Endometrium (tissue), 2 donors: ENCODE results near the gene SLC16A5.
"Not testable (repeated sequence)": the region's sequence is repeated elsewhere in the genome, so short reads cannot be mapped to it uniquely, and the experiment has no call there.

Source experiments
- FAIRE-seq: peaks from 2 replicates; lab custom pipeline; 2012; peaks lifted over from hg19 to GRCh38; lab: Jason Lieb, UNC
- donor health status: control.
- donor health status: control.

The SLC16A5 gene

GRCh38 chr17:75110234-75110937, 22.6 kb downstream of the SLC16A5 start:
- no peak for FAIRE-seq

GRCh38 chr17:75111777-75112335, 24.1 kb downstream of the SLC16A5 start:
- FAIRE-seq: no peak

- FAIRE-seq: peak; percentile 23
Measured at GRCh38 chr17:75113798-75114551, 26.2 kb downstream of the SLC16A5 start.

- no peak for FAIRE-seq
Measured at GRCh38 chr17:75114552-75115314, 27.0 kb downstream of the SLC16A5 start.

- FAIRE-seq: no peak
Measured at GRCh38 chr17:75115555-75115954, 27.8 kb downstream of the SLC16A5 start.

- no peak for FAIRE-seq
Measured at GRCh38 chr17:75116737-75117136, 29.0 kb downstream of the SLC16A5 start.

- no peak for FAIRE-seq
Measured at GRCh38 chr17:75118307-75118706, 30.6 kb downstream of the SLC16A5 start.

- FAIRE-seq: no peak
Measured at GRCh38 chr17:75124041-75124818, 36.5 kb downstream of the SLC16A5 start.

GRCh38 chr17:75124819-75125162, 37.0 kb downstream of the SLC16A5 start:
- no peak for FAIRE-seq

GRCh38 chr17:75125984-75126383, 38.2 kb downstream of the SLC16A5 start:
- FAIRE-seq: no peak

- FAIRE-seq: no peak
Measured at GRCh38 chr17:75126954-75127353, 39.2 kb downstream of the SLC16A5 start.

GRCh38 chr17:75127936-75128335, 40.2 kb downstream of the SLC16A5 start:
- FAIRE-seq: not testable (repeated sequence)

- FAIRE-seq: no peak
Measured at GRCh38 chr17:75128694-75129505, 41.1 kb downstream of the SLC16A5 start.

GRCh38 chr17:75129576-75129975, 41.8 kb downstream of the SLC16A5 start:
- no peak for FAIRE-seq

- no peak for FAIRE-seq
Measured at GRCh38 chr17:75130059-75130631, 42.4 kb downstream of the SLC16A5 start.

GRCh38 chr17:75130632-75131277, 43.0 kb downstream of the SLC16A5 start:
- FAIRE-seq: no peak

- no peak for FAIRE-seq
Measured at GRCh38 chr17:75131278-75132017, 43.7 kb downstream of the SLC16A5 start, which contains the start of gene NT5C. Gene NT5C, minus strand, starts transcription at chr17:75131742. Its CDS starts 35 bp downstream, at chr17:75131707.

- not testable (repeated sequence) for FAIRE-seq
Measured at GRCh38 chr17:75132018-75133000, 44.6 kb downstream of the SLC16A5 start.
